HEK293 (cell line): Measurements from ENCODE around the gene MUS81.
A peak's percentile ranks its signal among the peaks of the same experiment; 100 is the strongest.

Source experiments
- BCL11B ChIP-seq: fragments of 450-650 bp; formaldehyde crosslinking; IDR thresholded peaks from 2 replicates; pipeline ENCODE4 v1.5.1; 2016; ENCODE audit warnings: low read depth, missing biosample characterization, missing genetic modification characterization
- GLI4 ChIP-seq: fragments of 450-650 bp; formaldehyde crosslinking; IDR thresholded peaks from 2 replicates; pipeline ENCODE4 v1.5.1; 2016; ENCODE audit warnings: missing biosample characterization, missing genetic modification characterization
- HOXC10 ChIP-seq: sonication (generic); formaldehyde crosslinking; IDR thresholded peaks from 2 replicates; pipeline ENCODE4 v1.8.1; 2023; ENCODE audit warnings: mild to moderate bottlenecking, missing genetic modification reagents
- KLF16 ChIP-seq: fragments of 450-650 bp; formaldehyde crosslinking; IDR thresholded peaks from 2 replicates; pipeline ENCODE4 v1.5.1; 2017; ENCODE audit warnings: missing biosample characterization, missing genetic modification characterization
- KLF9 ChIP-seq: fragments of 450-650 bp; formaldehyde crosslinking; IDR thresholded peaks from 2 replicates; pipeline ENCODE4 v1.5.1; 2016; ENCODE audit warnings: missing biosample characterization, missing genetic modification characterization, low read depth
- ZBTB1 ChIP-seq: fragments of 450-650 bp; formaldehyde crosslinking; IDR thresholded peaks from 2 replicates; pipeline ENCODE4 v1.5.1; 2016; ENCODE audit warnings: missing biosample characterization, missing genetic modification characterization
- ZBTB44 ChIP-seq: fragments of 450-650 bp; IDR thresholded peaks from 2 replicates; pipeline ENCODE4 v1.5.1; 2018; ENCODE audit warnings: missing biosample characterization, mild to moderate bottlenecking, missing genetic modification characterization
- ZFP41 ChIP-seq: fragments of 450-650 bp; formaldehyde crosslinking; IDR thresholded peaks from 2 replicates; pipeline ENCODE4 v1.5.1; 2016; ENCODE audit warnings: missing biosample characterization, missing genetic modification characterization, borderline replicate concordance
- ZNF133 ChIP-seq: fragments of 450-650 bp; formaldehyde crosslinking; IDR thresholded peaks from 2 replicates; pipeline ENCODE4 v1.5.1; 2016; ENCODE audit warnings: missing biosample characterization, missing genetic modification characterization
- ZNF214 ChIP-seq: fragments of 450-650 bp; formaldehyde crosslinking; IDR thresholded peaks from 2 replicates; pipeline ENCODE4 v1.5.1; 2017; ENCODE audit warnings: missing biosample characterization, mild to moderate bottlenecking, missing genetic modification characterization, borderline replicate concordance
- ZNF221 ChIP-seq: fragments of 450-650 bp; formaldehyde crosslinking; IDR thresholded peaks from 2 replicates; pipeline ENCODE4 v1.5.1; 2017; ENCODE audit warnings: missing biosample characterization, missing genetic modification characterization, borderline replicate concordance
- ZNF248 ChIP-seq: fragments of 450-650 bp; formaldehyde crosslinking; IDR thresholded peaks from 2 replicates; pipeline ENCODE4 v1.5.1; 2017; ENCODE audit warnings: missing biosample characterization, missing genetic modification characterization
- ZNF266 ChIP-seq: fragments of 450-650 bp; formaldehyde crosslinking; IDR thresholded peaks from 2 replicates; pipeline ENCODE4 v1.5.1; 2016; ENCODE audit warnings: missing biosample characterization, missing genetic modification characterization, low read depth
- ZNF280C ChIP-seq: fragments of 450-650 bp; formaldehyde crosslinking; IDR thresholded peaks from 2 replicates; pipeline ENCODE4 v1.5.1; 2016; ENCODE audit warnings: missing biosample characterization, missing genetic modification characterization
- ZNF404 ChIP-seq: fragments of 450-650 bp; formaldehyde crosslinking; IDR thresholded peaks from 2 replicates; pipeline ENCODE4 v1.5.1; 2017; ENCODE audit warnings: missing biosample characterization, missing genetic modification characterization
- ZNF510 ChIP-seq: fragments of 450-650 bp; formaldehyde crosslinking; IDR thresholded peaks from 2 replicates; pipeline ENCODE4 v1.5.1; 2018; ENCODE audit warnings: mild to moderate bottlenecking, missing genetic modification characterization, missing biosample characterization; ENCODE audit not compliant: insufficient replicate concordance
- ZNF558 ChIP-seq: fragments of 450-650 bp; formaldehyde crosslinking; IDR thresholded peaks from 2 replicates; pipeline ENCODE4 v1.5.1; 2016; ENCODE audit warnings: missing biosample characterization, missing genetic modification characterization
- ZNF580 ChIP-seq: fragments of 450-650 bp; formaldehyde crosslinking; IDR thresholded peaks from 2 replicates; pipeline ENCODE4 v1.5.1; 2016; ENCODE audit warnings: missing biosample characterization, missing genetic modification characterization
- ZNF747 ChIP-seq: fragments of 450-650 bp; formaldehyde crosslinking; IDR thresholded peaks from 2 replicates; pipeline ENCODE4 v1.5.1; 2016; ENCODE audit warnings: missing biosample characterization, missing genetic modification characterization
- ZNF791 ChIP-seq: fragments of 450-650 bp; formaldehyde crosslinking; IDR thresholded peaks from 2 replicates; pipeline ENCODE4 v1.5.1; 2016; ENCODE audit warnings: missing biosample characterization, missing genetic modification characterization
- ZSCAN16 ChIP-seq: fragments of 450-650 bp; formaldehyde crosslinking; IDR thresholded peaks from 2 replicates; pipeline ENCODE4 v1.5.1; 2016; ENCODE audit warnings: missing biosample characterization, missing genetic modification characterization
- ZSCAN18 ChIP-seq: fragments of 450-650 bp; formaldehyde crosslinking; IDR thresholded peaks from 2 replicates; pipeline ENCODE4 v1.5.1; 2016; ENCODE audit warnings: missing biosample characterization, missing genetic modification characterization
- ZSCAN30 ChIP-seq: fragments of 450-650 bp; IDR thresholded peaks from 2 replicates; pipeline ENCODE4 v1.5.1; 2018; ENCODE audit warnings: missing biosample characterization, mild to moderate bottlenecking, missing genetic modification characterization, moderate library complexity
- ZSCAN5A ChIP-seq: fragments of 450-650 bp; formaldehyde crosslinking; IDR thresholded peaks from 2 replicates; pipeline ENCODE4 v1.5.1; 2016; ENCODE audit warnings: missing biosample characterization, missing genetic modification characterization
- TF ChIP-seq, protein P1 (sequence below): fragments of 450-650 bp; formaldehyde crosslinking; conservative IDR thresholded peaks from 2 replicates; pipeline ENCODE4 v1.5.1; 2016; ENCODE audit warnings: low read depth, missing biosample characterization, missing genetic modification characterization
- TF ChIP-seq, protein P2 (sequence below): fragments of 450-650 bp; formaldehyde crosslinking; IDR thresholded peaks from 2 replicates; pipeline ENCODE4 v1.5.1; 2016; ENCODE audit warnings: missing biosample characterization, missing genetic modification characterization
- TF ChIP-seq, protein P3 (sequence below): fragments of 450-650 bp; formaldehyde crosslinking; IDR thresholded peaks from 2 replicates; pipeline ENCODE4 v1.5.1; 2016; ENCODE audit warnings: missing biosample characterization, missing genetic modification characterization

Gene MUS81

DNA sequence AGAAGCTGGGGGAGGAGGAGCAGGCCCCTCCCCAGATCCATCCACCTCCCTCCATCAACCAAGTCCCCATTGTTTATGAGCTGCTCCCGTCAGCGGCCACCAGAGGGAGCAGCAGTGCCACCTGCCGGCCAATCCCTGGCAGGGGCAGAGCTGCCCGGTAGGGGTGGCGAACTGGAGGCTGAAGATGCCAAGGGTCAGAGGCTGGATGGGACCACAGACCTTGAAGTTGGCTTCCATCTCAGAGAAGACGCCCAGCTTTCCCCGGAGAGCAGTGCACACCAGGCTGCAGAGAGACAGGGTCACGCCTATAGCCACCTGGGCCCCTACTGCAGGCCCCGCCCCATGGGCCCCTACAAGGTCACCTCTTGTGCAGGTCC is 24.5 kb downstream of the MUS81 start (continued):
- TF ChIP-seq ZFP41 (tag by site-specific recombination) (no peak), ZNF791 (tag by site-specific recombination) (no peak), ZNF747 (tag by site-specific recombination) (no peak), GLI4 (tag by site-specific recombination) (no peak), ZSCAN16 (tag by site-specific recombination) (no peak), ZNF280C (tag by site-specific recombination) (no peak), ZNF221 (tag by site-specific recombination) (no peak), ZNF558 (tag by site-specific recombination) (no peak), ZNF133 (tag by site-specific recombination) (no peak), HOXC10 (CRISPR knock-in tag) (no peak), ZNF404 (tag by site-specific recombination) (no peak), ZBTB44 (tag by site-specific recombination) (no peak), BCL11B (tag by site-specific recombination) (peak; percentile 87), ZNF248 (tag by site-specific recombination) (no peak), ZBTB1 (tag by site-specific recombination) (no peak), KLF9 (tag by site-specific recombination) (0 out of 2 replicates have a peak, but pooled peaks have one; percentile 27), ZNF214 (tag by site-specific recombination) (no peak), ZNF510 (tag by site-specific recombination) (no peak), KLF16 (no peak), ZNF266 (tag by site-specific recombination) (no peak), ZSCAN30 (tag by site-specific recombination) (peak; percentile 69; the same call in 1 of the 2 replicates), ZNF580 (tag by site-specific recombination) (no peak), ZSCAN18 (tag by site-specific recombination) (no peak), ZSCAN5A (no peak)
- TF ChIP-seq, protein P1, sequence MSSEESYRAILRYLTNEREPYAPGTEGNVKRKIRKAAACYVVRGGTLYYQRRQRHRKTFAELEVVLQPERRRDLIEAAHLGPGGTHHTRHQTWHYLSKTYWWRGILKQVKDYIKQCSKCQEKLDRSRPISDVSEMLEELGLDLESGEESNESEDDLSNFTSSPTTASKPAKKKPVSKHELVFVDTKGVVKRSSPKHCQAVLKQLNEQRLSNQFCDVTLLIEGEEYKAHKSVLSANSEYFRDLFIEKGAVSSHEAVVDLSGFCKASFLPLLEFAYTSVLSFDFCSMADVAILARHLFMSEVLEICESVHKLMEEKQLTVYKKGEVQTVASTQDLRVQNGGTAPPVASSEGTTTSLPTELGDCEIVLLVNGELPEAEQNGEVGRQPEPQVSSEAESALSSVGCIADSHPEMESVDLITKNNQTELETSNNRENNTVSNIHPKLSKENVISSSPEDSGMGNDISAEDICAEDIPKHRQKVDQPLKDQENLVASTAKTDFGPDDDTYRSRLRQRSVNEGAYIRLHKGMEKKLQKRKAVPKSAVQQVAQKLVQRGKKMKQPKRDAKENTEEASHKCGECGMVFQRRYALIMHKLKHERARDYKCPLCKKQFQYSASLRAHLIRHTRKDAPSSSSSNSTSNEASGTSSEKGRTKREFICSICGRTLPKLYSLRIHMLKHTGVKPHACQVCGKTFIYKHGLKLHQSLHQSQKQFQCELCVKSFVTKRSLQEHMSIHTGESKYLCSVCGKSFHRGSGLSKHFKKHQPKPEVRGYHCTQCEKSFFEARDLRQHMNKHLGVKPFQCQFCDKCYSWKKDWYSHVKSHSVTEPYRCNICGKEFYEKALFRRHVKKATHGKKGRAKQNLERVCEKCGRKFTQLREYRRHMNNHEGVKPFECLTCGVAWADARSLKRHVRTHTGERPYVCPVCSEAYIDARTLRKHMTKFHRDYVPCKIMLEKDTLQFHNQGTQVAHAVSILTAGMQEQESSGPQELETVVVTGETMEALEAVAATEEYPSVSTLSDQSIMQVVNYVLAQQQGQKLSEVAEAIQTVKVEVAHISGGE (tag by site-specific recombination), result no peak
- TF ChIP-seq, protein P2, sequence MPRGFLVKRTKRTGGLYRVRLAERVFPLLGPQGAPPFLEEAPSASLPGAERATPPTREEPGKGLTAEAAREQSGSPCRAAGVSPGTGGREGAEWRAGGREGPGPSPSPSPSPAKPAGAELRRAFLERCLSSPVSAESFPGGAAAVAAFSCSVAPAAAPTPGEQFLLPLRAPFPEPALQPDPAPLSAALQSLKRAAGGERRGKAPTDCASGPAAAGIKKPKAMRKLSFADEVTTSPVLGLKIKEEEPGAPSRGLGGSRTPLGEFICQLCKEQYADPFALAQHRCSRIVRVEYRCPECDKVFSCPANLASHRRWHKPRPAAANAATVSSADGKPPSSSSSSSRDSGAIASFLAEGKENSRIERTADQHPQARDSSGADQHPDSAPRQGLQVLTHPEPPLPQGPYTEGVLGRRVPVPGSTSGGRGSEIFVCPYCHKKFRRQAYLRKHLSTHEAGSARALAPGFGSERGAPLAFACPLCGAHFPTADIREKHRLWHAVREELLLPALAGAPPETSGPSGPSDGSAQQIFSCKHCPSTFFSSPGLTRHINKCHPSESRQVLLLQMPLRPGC, result no peak
- TF ChIP-seq, protein P3, sequence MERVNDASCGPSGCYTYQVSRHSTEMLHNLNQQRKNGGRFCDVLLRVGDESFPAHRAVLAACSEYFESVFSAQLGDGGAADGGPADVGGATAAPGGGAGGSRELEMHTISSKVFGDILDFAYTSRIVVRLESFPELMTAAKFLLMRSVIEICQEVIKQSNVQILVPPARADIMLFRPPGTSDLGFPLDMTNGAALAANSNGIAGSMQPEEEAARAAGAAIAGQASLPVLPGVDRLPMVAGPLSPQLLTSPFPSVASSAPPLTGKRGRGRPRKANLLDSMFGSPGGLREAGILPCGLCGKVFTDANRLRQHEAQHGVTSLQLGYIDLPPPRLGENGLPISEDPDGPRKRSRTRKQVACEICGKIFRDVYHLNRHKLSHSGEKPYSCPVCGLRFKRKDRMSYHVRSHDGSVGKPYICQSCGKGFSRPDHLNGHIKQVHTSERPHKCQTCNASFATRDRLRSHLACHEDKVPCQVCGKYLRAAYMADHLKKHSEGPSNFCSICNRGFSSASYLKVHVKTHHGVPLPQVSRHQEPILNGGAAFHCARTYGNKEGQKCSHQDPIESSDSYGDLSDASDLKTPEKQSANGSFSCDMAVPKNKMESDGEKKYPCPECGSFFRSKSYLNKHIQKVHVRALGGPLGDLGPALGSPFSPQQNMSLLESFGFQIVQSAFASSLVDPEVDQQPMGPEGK, result no peak
